ENCODE results near the gene NDUFB10.
"Not testable (repeated sequence)": the region's sequence is repeated elsewhere in the genome, so short reads cannot be mapped to it uniquely, and the experiment has no call there.

NDUFB10 gene

DNA sequence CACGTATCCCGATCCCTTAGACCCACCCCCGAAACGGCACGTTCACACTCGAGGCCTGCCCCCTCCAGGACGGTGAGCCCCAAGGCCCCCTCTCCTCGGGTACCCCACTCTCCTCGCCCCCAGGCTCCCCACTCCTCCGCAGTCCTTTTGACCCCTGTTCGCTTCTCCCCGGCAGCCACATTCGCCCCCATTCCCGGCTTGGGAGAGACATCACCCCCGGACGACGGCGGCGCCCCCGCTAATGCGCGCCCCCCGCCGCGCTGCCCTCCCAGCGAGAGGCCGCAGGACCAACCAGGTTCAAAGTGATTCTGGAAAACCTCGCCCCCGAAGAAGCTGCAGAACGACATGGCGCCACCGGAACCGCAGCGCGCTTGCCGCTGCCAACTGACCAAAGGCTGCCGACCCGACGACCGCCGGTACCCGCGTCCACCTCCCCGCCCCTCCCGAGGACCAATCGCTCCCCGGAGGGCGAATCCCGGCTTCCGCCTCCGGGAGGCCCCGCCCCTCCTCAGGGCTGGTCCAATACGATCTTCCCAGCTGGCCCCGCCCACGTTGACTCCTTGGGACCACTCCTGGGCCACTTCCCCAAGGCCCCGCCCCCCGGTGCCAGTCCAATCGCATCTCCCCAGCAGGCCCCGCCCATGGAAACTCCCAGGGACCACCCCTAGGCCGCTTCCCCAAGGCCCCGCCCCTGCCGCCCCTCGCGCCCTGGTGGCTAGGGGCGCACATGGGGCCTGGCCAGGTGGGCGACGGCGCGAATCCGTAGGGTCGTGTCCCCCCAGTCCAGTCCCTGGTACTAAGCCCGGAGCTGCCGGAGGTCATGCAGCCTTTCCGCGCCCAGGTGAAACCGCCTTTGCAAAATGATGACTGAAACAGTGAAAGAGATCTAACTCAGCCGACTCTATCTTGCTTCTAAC, 16.3 kb upstream of the NDUFB10 start, which contains the start of gene MSRB1:
Gene MSRB1, minus strand, starts transcription at position 390 of the 917 bp plus-strand sequence. Its CDS starts 43 bp downstream, at position 347.
- peak; percentile 98 to 99 for DNase-seq (ENCODE audit: low read depth in 1 of 2, low spot score in 1 of 2)
- no peak for TF ChIP-seq JUND (IDR thresholded peaks at IDR 0.05; ENCODE audit: low read depth)
- in situ Hi-C loops (cut with HindIII; ENCODE audit: low pct_unique_long_range_greater_than_20kb, low sequenced_read_pairs), result no loop called here

DNA sequence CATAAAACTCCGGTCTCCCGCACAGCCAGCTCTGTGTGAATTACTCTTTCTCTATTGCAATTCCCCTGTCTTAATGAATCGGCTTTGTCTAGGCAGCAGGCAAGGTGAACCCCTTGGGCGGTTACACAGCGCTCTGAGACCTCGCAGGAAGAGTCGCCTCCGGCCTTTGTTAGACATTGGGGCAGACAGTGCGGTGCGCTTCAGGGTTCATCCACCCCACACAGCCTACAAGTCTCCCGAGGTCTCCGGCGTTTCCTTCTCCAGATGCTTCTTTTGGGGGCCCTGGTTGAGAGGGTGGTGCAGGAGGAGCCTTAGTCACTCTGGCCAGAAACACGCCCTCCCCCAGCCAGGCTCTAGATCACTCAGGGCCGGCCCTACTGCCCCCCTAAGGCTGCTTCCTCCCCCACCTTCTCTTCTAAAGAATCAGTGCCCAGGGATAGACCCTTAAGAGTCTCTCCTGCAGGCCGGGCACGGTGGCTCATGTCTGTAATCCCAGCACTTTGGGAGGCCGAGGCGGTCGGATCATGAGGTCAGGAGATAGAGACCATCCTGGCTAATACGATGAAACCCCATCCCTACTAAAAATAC, 14.6 kb upstream of the NDUFB10 start:
- no peak for DNase-seq (ENCODE audit: low read depth in 1 of 2, low spot score in 1 of 2)
- in situ Hi-C loops (cut with HindIII; ENCODE audit: low pct_unique_long_range_greater_than_20kb, low sequenced_read_pairs), result no loop called here
- no peak for TF ChIP-seq JUND (IDR thresholded peaks at IDR 0.05; ENCODE audit: low read depth)

DNA sequence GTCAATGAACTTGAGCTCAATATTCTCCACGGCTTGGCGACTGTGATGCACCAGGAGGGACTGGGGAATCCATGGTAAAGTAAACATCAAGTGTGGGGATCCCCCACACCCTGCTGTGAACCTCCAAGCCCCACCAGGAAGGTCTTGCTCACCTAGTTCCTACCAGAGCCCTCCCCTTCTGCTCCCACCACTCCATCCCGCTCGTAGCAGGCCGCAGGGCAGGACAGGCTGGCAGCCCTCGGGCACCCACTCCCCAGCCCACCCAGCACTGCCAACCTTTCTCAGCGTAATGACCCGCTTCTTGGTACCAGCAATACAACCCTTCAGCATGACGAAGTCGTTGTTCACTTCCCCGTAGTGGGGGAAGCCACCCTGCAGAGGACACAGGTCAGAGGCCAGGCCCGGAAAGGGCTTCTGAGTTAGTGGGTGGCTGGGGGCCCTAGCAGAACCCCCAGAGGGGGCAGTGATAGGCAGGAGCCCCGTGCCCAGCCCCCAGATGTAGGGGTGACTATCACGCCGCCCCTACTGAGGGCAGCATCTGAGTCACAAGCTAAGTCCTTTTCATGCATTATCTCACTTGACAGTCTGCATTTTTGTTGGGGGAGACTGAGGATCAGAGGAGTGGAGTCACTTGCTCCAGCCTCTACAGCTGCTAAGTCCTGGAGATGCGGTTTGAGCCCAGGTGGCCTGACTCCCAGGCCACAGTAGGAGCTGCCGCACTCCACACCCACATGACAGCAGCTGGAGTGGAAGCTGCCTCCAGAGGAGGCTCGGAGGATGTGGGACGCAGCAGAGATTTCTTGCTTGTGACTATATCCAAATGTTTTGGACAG, 13.6 kb upstream of the NDUFB10 start:
- in situ Hi-C loops (cut with HindIII; ENCODE audit: low pct_unique_long_range_greater_than_20kb, low sequenced_read_pairs), result no loop called here
- DNase-seq (ENCODE audit: low read depth in 1 of 2, low spot score in 1 of 2), result no peak
- no peak for TF ChIP-seq JUND (IDR thresholded peaks at IDR 0.05; ENCODE audit: low read depth)

DNA sequence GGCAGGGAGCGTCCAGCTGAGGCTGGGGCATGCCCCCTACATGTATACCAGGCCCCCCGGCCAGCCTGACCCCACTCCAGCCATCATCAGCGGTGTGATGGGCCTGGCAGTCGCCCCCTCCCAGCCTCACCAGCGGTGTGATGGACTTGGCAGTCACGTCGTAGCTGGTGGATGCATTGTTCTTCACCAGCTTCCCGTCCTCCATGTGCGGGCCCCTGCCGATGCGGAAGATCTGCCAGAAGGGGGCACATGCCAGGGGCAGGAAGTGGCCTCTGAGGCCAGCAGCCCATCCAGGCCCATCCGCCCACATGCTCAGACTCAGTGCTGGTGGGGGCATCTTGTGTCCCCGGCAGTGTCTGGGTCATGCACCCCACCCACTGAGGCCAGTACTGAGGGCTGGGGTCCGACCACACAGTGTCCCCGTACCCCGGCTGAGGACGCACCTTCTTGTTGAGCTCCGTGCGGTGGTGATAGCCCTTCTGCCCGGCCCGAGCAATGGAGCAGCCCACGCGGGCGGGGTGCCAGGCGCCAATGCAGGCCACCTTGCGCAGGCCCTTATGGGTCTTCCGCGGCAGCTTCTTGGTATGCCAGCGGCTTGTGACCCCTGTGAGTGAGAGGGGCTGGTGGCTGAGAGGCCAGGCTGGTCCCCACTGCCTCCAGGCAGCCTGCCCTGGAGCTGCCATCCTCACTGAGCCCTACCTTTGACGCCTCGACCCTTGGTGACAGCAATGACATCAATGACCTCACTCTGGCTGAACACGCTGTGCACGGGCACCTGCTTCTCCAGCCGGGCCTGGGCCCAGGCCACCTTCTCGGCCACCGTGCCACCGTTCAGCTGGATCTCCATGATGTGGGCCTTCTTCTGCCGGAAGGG, 12.6 kb upstream of the NDUFB10 start:
- DNase-seq (ENCODE audit: low read depth in 1 of 2, low spot score in 1 of 2), result no peak
- in situ Hi-C loops (cut with HindIII; ENCODE audit: low pct_unique_long_range_greater_than_20kb, low sequenced_read_pairs), result no loop called here
- TF ChIP-seq JUND (IDR thresholded peaks at IDR 0.05; ENCODE audit: low read depth), result no peak

DNA sequence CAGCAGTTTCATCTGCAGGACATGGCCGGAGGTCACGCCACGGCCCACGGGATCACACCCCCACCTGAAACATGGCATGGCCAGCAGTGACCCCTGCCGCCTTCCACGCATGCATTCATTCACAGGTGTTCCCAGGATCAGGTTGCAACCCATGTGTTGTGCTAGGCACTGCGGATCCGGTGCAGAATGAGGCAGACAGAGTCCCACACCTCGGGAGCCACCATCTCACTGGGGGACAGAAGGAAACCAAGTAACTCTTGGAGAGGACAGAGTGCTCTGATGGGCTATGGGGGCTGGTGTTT, 12.0 kb upstream of the NDUFB10 start:
- DNase-seq (ENCODE audit: low read depth in 1 of 2, low spot score in 1 of 2), result no peak
- in situ Hi-C loops (cut with HindIII; ENCODE audit: low pct_unique_long_range_greater_than_20kb, low sequenced_read_pairs), result no loop called here
- no peak for TF ChIP-seq JUND (IDR thresholded peaks at IDR 0.05; ENCODE audit: low read depth)

DNA sequence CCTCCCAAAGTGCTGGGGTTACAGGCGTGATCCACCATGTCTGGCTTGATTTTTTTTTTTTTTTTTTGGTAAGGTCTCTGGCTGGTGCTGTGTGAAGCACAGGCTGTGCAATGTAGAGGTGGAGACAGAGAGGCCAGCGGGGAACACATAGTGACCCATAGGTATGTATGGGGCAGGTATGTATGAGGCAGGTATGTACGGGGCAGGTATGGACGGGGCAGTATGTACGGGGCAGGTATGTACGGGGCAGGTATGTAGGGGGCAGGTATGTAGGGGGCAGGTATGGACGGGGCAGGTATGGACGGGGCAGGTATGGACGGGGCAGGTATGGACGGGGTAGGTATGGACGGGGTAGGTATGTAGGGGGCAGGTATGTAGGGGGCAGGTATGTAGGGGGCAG, 9.8 kb upstream of the NDUFB10 start:
- in situ Hi-C loops (cut with HindIII; ENCODE audit: low pct_unique_long_range_greater_than_20kb, low sequenced_read_pairs), result no loop called here

DNA sequence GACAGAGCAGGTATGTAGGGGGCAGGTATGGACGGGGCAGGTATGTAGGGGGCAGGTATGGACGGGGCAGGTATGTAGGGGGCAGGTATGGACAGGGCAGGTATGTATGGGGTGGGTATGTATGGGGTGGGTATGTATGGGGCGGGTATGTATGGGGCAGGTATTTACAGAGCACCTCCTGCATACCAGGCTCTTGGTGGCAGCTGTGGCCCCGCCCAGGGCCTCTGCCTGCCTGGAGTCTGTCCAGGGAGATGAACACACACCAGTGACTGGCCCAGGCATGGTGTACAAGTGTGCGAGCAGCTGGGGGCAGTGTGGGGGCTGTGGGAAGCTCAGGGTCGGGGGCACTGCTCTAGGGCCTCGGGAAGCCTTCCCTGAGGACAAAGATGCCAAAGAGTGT, 9.3 kb upstream of the NDUFB10 start:
- no peak for TF ChIP-seq JUND (IDR thresholded peaks at IDR 0.05; ENCODE audit: low read depth)
- in situ Hi-C loops (cut with HindIII; ENCODE audit: low pct_unique_long_range_greater_than_20kb, low sequenced_read_pairs), result no loop called here
- DNase-seq (ENCODE audit: low read depth in 1 of 2, low spot score in 1 of 2), result no peak

More for the DNA sequence above, 9.8 kb upstream of the NDUFB10 start:
- TF ChIP-seq JUND (IDR thresholded peaks at IDR 0.05; ENCODE audit: low read depth), result no peak
- no peak for DNase-seq (ENCODE audit: low read depth in 1 of 2, low spot score in 1 of 2)

DNA sequence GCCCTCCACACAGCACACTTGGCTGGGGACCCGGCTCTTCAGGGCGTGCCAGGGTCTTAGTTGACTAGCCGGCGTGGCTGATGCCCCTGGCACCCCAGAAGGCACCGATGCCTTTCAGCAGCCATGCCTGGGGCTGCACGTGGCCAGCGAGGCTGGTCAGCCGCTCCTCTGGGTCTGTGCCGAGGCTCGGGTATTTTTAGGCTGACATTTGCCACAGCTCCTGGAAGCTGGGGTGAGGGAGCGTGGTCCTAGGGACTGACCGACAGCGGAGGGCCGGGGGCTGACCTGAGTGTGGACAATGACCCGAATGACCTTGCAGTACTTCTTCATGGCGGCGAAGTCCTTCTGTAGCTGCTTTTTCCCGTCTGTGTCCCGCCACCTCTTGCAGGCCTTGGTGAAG, 8.8 kb upstream of the NDUFB10 start:
- DNase-seq (ENCODE audit: low read depth in 1 of 2, low spot score in 1 of 2), result no peak
- TF ChIP-seq JUND (IDR thresholded peaks at IDR 0.05; ENCODE audit: low read depth), result no peak
- in situ Hi-C loops (cut with HindIII; ENCODE audit: low pct_unique_long_range_greater_than_20kb, low sequenced_read_pairs), result no loop called here

DNA sequence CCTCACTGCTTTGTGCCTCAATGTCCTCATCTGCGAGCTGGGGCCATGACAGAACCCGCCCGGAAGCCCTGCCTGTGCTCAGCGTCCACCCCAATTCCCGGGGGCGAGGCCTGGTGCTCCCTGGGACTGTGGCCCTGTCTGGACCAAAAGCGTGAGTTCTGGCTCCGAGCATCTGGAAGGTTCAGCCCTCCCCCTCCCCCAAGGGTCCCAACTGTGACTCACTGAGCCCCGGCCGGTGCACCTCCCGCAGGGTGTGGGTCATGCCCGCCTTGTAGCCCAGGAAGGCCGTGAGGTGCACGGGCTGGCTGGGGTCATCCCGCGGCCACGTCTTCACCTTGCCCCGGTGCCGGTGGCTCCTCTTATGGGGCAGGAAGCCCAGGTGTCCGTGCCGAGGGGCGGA, 5.6 kb upstream of the NDUFB10 start:
- no peak for TF ChIP-seq JUND (IDR thresholded peaks at IDR 0.05; ENCODE audit: low read depth)
- DNase-seq (ENCODE audit: low read depth in 1 of 2, low spot score in 1 of 2), result no peak
- in situ Hi-C loops (cut with HindIII; ENCODE audit: low pct_unique_long_range_greater_than_20kb, low sequenced_read_pairs), result no loop called here

DNA sequence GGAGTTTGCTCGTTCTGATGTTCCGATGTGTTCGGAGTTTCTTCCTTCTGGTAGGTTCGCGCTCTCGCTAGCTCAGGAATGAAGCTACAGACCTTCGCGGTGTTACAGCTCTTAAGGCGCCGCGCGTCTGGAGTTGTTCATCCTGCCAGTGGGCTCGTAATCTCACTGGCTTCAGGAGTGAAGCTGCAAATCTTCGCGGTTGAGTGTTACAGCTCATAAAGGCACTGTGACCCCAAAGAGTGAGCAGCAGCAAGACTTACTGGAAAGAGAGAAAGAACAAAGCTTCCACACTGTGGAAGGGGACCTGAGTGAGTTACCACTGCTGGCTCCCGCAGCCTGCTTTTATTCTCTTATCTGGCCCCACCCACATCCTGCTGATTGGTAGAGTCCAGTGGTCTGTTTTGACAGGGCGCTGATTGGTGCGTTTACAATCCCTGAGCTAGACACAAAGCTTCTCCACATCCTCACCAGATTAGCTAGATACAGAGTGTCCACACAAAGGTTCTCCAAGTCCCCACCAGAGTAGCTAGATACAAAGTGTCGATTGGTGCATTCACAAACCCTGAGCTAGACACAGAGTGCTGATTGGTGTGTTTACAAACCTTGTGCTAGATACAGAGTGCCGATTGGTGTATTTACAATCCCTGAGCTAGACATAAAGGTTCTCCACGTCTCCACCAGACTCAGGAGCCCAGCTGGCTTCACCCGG, 1.8 kb upstream of the NDUFB10 start:
- DNase-seq (ENCODE audit: low read depth in 1 of 2, low spot score in 1 of 2); in situ Hi-C loops (cut with HindIII; ENCODE audit: low pct_unique_long_range_greater_than_20kb, low sequenced_read_pairs): not testable (repeated sequence)

DNA sequence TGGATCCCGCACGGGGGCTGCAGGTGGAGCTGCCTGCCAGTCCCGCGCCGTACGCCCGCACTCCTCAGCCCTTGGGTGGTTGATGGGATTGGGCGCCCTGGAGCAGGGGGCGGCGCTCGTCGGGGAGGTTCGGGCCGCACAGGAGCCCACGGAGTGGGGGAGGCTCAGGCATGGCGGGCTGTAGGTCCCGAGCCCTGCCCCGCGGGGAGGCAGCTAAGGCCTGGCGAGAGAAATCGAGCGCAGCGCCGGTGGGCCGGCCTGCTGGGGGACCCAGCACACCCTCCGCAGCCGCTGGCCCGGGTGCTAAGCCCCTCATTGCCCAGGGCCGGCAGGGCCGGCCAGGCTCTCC, 1.2 kb upstream of the NDUFB10 start:
- DNase-seq (ENCODE audit: low read depth in 1 of 2, low spot score in 1 of 2); in situ Hi-C loops (cut with HindIII; ENCODE audit: low pct_unique_long_range_greater_than_20kb, low sequenced_read_pairs): not testable (repeated sequence)

All from T47D (cell line).